Caco-2 (cell line): ENCODE results near the gene CRTAC1. TPM values are rescaled to one million over a fixed set of nuclear protein-coding genes. Genes with fewer than 3 reads are reported as not detected.

Source experiments
- BruUV-seq: library from RNA; stranded (reverse); fragments of 400-500 nt; replicated peaks from 2 replicates; lab custom pipeline; 2021; lab: Mats Ljungman, UMichigan
- CTCF ChIA-PET: fragments of 300-600 bp; sonication (Branson Sonifier 250); formaldehyde crosslinking; loops from one replicate; lab custom pipeline; 2022; ENCODE audit warnings: antibody characterized with exemption; lab: Charles Lee
- POLR2A ChIA-PET: fragments of 300-600 bp; sonication (Branson Sonifier 250); formaldehyde crosslinking; loops from one replicate; lab custom pipeline; 2022; ENCODE audit warnings: antibody characterized with exemption; lab: Charles Lee
- DNase-seq, 2 experiments: peaks; one replicate each; pipeline versions ENCODE4 v3.0.0 to v3.0.0-alpha.2; 2020 to 2022
- H3K27me3 ChIP-seq: replicated peaks from 2 replicates; pipeline ENCODE4 v1.6.0; 2011; ENCODE audit warnings: low read length; ENCODE audit not compliant: control insufficient read depth, insufficient read depth
- H3K36me3 ChIP-seq: 2 replicates; pipeline ENCODE4 v1.5.1; 2011; ENCODE audit warnings: low read length; ENCODE audit not compliant: control insufficient read depth, insufficient read depth
- H3K4me1 ChIP-seq: fragments of 250-450 bp; sonication (Bioruptor Pico); 2 replicates; pipeline ENCODE4 v1.5.1; 2020; ENCODE audit warnings: mild to moderate bottlenecking
- H3K4me3 ChIP-seq: 2 replicates; pipeline ENCODE4 v1.5.1; 2011; ENCODE audit warnings: low read depth, mild to moderate bottlenecking, control low read depth, low read length
- H3K9me3 ChIP-seq: fragments of 250-450 bp; sonication (Bioruptor Pico); 2 replicates; pipeline ENCODE4 v1.5.1; 2020; ENCODE audit warnings: mild to moderate bottlenecking, moderate library complexity
- H3K27ac Mint-ChIP-seq: one replicate; pipeline ENCODE4 v1.8.0; 2022; ENCODE audit warnings: mixed read lengths; ENCODE audit not compliant: unreplicated experiment
- H3K27me3 Mint-ChIP-seq: one replicate; pipeline ENCODE4 v1.8.0; 2022; ENCODE audit warnings: mixed read lengths; ENCODE audit not compliant: insufficient read depth, unreplicated experiment
- H3K36me3 Mint-ChIP-seq: one replicate; pipeline ENCODE4 v1.8.0; 2022; ENCODE audit warnings: mild to moderate bottlenecking, mixed read lengths; ENCODE audit not compliant: insufficient read depth, unreplicated experiment
- H3K4me1 Mint-ChIP-seq: one replicate; pipeline ENCODE4 v1.8.0; 2022; ENCODE audit warnings: low read depth, mixed read lengths; ENCODE audit not compliant: unreplicated experiment
- H3K4me3 Mint-ChIP-seq: one replicate; pipeline ENCODE4 v1.8.0; 2022; ENCODE audit warnings: mild to moderate bottlenecking, moderate library complexity, mixed read lengths; ENCODE audit not compliant: unreplicated experiment
- H3K9me3 Mint-ChIP-seq: one replicate; pipeline ENCODE4 v1.8.0; 2022; ENCODE audit warnings: mixed read lengths; ENCODE audit not compliant: unreplicated experiment
- intact Hi-C: fragments of 100-400 bp; cut with micrococcal nuclease; formaldehyde crosslinking; loops from one replicate; pipeline ENCODE4 v1.10.0; 2022; ENCODE audit not compliant: unreplicated experiment
- total RNA-seq: library from RNA; stranded (reverse); gene quantifications from 2 replicates; pipeline ENCODE4 v1.2.3, GENCODE V29; 2022
- TF ChIP-seq, protein P1 (sequence below), 2 experiments: fragments of 200-600 bp in 1 of 2; IDR thresholded peaks; 1 replicate in 1 of 2; 2 replicates in 1 of 2; pipeline versions ENCODE4 v1.5.1 to v1.8.0; 2011 to 2022; ENCODE audit warnings: antibody characterized with exemption in 1 of 2, control low read depth in 1 of 2, inconsistent platforms in 1 of 2, low read depth in 1 of 2, low read length in 1 of 2, mild to moderate bottlenecking in 1 of 2, moderate library complexity in 1 of 2; ENCODE audit not compliant: insufficient read depth in 1 of 2, severe bottlenecking in 1 of 2, unreplicated experiment in 1 of 2

The CRTAC1 gene
- total RNA-seq, 1 experiment from 2014 or later: not detected

DNA sequence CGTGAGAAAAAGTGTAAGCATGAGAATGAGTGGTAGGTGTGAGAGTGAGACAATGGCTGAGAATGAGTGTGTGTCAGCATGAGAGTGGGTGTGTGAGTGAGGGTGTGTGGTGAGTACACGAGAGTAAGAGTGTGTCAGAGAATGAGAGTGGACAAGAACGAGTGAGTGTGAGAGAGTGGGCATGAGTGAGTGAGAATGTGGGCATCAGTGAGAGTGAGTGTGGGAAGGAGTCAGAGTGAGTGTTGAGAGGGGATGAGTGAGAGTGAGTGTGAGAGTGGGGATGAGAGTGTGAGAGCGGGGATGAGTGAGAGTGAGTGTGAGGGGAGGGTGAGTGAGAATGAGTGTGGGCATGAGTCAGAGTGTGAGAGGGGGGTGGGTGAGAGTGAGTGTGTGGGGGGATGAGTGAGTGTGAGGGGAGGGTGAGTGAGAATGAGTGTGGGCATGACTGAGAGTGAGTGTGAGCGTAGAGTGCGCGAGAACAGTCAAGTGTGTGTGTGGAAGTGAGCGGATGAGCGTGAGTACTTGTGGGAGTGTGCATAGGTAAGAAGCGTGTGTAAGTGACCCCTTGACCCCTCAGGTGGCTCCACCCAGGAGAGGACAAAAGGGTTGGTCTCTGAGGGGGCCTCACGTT lies 105.0 kb downstream of the CRTAC1 start:
- Histone ChIP-seq H3K27me3 (peaks cover 1% of the 10 kb centered on the region), H3K9me3 (no peaks in the 10 kb centered on the region), H3K36me3 (no peaks in the 10 kb centered on the region), H3K4me3 (no peak overlapping the region), H3K4me1 (no peaks in the 10 kb centered on the region)
- no peaks in the 10 kb centered on the region for H3K9me3 Mint-ChIP-seq
- no peak for DNase-seq
- intact Hi-C loops: no loop called here
- POLR2A ChIA-PET: no interaction called here
- TF ChIP-seq, protein P1, sequence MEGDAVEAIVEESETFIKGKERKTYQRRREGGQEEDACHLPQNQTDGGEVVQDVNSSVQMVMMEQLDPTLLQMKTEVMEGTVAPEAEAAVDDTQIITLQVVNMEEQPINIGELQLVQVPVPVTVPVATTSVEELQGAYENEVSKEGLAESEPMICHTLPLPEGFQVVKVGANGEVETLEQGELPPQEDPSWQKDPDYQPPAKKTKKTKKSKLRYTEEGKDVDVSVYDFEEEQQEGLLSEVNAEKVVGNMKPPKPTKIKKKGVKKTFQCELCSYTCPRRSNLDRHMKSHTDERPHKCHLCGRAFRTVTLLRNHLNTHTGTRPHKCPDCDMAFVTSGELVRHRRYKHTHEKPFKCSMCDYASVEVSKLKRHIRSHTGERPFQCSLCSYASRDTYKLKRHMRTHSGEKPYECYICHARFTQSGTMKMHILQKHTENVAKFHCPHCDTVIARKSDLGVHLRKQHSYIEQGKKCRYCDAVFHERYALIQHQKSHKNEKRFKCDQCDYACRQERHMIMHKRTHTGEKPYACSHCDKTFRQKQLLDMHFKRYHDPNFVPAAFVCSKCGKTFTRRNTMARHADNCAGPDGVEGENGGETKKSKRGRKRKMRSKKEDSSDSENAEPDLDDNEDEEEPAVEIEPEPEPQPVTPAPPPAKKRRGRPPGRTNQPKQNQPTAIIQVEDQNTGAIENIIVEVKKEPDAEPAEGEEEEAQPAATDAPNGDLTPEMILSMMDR (IDR thresholded peaks at IDR 0.05; ENCODE audit: insufficient read depth in 1 of 2, low read depth in 1 of 2, low read length in 1 of 2, severe bottlenecking in 1 of 2, unreplicated experiment in 1 of 2): no peak
- CTCF ChIA-PET: no interaction called here
- H3K27me3 Mint-ChIP-seq: peaks cover 31% of the 10 kb centered on the region
- H3K4me1 Mint-ChIP-seq: peaks cover 6% of the 10 kb centered on the region
- no peak overlapping the region for H3K4me3 Mint-ChIP-seq
- no peaks in the 10 kb centered on the region for H3K36me3 Mint-ChIP-seq
- H3K27ac Mint-ChIP-seq: no peak overlapping the region
- no TSS peak for BruUV-seq

DNA sequence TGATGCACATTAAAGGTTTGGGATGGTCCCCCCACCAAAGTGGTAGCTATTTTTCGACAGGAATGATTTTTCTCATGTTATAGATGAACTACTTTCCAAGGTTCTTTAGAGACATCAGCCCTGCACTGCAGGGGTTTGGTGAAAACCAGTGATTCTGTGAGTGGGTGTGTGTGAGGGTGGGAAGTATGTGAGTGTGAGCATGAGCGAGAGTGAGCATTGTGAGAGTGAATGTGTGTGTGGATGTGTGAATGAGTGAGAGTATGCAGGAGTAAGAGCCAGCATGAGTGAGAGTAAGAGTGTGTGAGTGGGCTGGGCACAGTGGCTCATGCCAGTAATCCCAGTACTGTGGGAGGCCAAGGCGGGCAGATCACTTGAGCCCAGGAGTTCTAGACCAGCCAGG lies 105.7 kb downstream of the CRTAC1 start:
- H3K36me3 Mint-ChIP-seq: no peaks in the 10 kb centered on the region
- H3K4me1 Mint-ChIP-seq: peaks cover 7% of the 10 kb centered on the region
- intact Hi-C loops: no loop called here
- no peak for DNase-seq
- BruUV-seq: no TSS peak
- H3K27ac Mint-ChIP-seq: no peak overlapping the region
- no peak overlapping the region for H3K4me3 Mint-ChIP-seq
- peaks cover 1% of the 10 kb centered on the region for H3K27me3 ChIP-seq
- POLR2A ChIA-PET: no interaction called here
- CTCF ChIA-PET: no interaction called here
- H3K9me3 Mint-ChIP-seq: no peaks in the 10 kb centered on the region
- no peaks in the 10 kb centered on the region for H3K9me3 ChIP-seq
- no peaks in the 10 kb centered on the region for H3K36me3 ChIP-seq
- peaks cover 31% of the 10 kb centered on the region for H3K27me3 Mint-ChIP-seq
- TF ChIP-seq, protein P1 (IDR thresholded peaks at IDR 0.05; ENCODE audit: insufficient read depth in 1 of 2, low read depth in 1 of 2, low read length in 1 of 2, severe bottlenecking in 1 of 2, unreplicated experiment in 1 of 2): no peak
- H3K4me1 ChIP-seq: no peaks in the 10 kb centered on the region
- H3K4me3 ChIP-seq: no peak overlapping the region

DNA sequence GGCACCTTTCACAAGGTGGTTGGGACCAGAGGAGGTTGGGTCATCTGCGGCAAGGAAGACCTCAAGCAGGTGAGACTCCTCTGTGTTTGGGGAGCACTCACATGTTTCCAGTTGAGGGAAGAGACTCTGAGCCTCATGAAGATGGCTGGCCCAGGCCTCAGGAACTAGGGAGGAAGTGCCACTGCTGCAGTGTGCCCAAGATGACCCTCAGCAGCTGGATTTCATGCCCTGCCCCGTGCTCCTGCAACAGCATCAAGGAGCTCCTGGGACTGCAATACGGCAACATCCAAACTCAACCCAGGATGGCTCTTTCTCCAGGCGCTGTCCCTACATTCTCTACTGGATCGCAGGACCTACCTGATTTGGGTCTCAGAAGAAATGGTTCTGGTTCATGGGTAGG lies 106.9 kb downstream of the CRTAC1 start:
- peaks cover 1% of the 10 kb centered on the region; the same call in 1 of the 2 replicates for H3K27me3 ChIP-seq
- intact Hi-C loops: no loop called here

More for the DNA sequence above, 106.9 kb downstream of the CRTAC1 start:
- Mint-ChIP-seq H3K4me3 (no peak overlapping the region), H3K36me3 (no peaks in the 10 kb centered on the region), H3K9me3 (no peaks in the 10 kb centered on the region), H3K27me3 (peaks cover 28% of the 10 kb centered on the region), H3K27ac (no peak overlapping the region), H3K4me1 (peaks cover 7% of the 10 kb centered on the region)
- CTCF ChIA-PET: interaction anchor here (0.6 kb wide), 1 partner anchor 18 kb away, joined by 3 read pairs; no protein-coding TSS in a partner anchor
- H3K36me3 ChIP-seq: no peaks in the 10 kb centered on the region
- no peak for DNase-seq
- H3K9me3 ChIP-seq: no peaks in the 10 kb centered on the region
- POLR2A ChIA-PET: no interaction called here
- TF ChIP-seq, protein P1 (IDR thresholded peaks at IDR 0.05; ENCODE audit: insufficient read depth in 1 of 2, low read depth in 1 of 2, low read length in 1 of 2, severe bottlenecking in 1 of 2, unreplicated experiment in 1 of 2): no peak
- H3K4me3 ChIP-seq: no peak overlapping the region
- BruUV-seq: no TSS peak
- H3K4me1 ChIP-seq: no peaks in the 10 kb centered on the region
